Stomach (tissue), 9 donors: ENCODE data around the gene PAFAH1B1. TPM values are rescaled to one million over a fixed set of nuclear protein-coding genes. Genes with fewer than 3 reads are reported as not detected.
"Not testable (repeated sequence)": the region's sequence is repeated elsewhere in the genome, so short reads cannot be mapped to it uniquely, and the experiment has no call there.

Experiments
- DNase-seq, 2 donors: peaks; one replicate each; pipeline versions ENCODE4 v3.0.0 to v3.0.0-alpha.2; 2013 to 2019
- H3K27ac ChIP-seq, 5 donors: fragments of 200-600 bp in 4 of 5; sonication (generic) in 4 of 5; one replicate each; pipeline ENCODE4 v1.5.1; 2013 to 2019; ENCODE audit warnings: mild to moderate bottlenecking in 1 of 5, moderate library complexity in 1 of 5
- H3K27me3 ChIP-seq, 3 donors: fragments of 200-600 bp; sonication (generic); one replicate each; pipeline ENCODE4 v1.5.1; 2017 to 2019; ENCODE audit warnings: mixed run types in 1 of 3
- H3K36me3 ChIP-seq, 4 donors: fragments of 200-600 bp; sonication (generic); 1 replicate in 3 of 4; 2 replicates in 1 of 4; pipeline ENCODE4 v1.5.1; 2016 to 2019
- H3K4me1 ChIP-seq, 4 donors: fragments of 200-600 bp; sonication (generic); one replicate each; pipeline ENCODE4 v1.5.1; 2016 to 2019
- H3K4me3 ChIP-seq, 4 donors: fragments of 200-600 bp; sonication (generic) in 3 of 4; one replicate each; pipeline ENCODE4 v1.5.1; 2016 to 2019; ENCODE audit warnings: mild to moderate bottlenecking in 1 of 4
- H3K9me3 ChIP-seq, 4 donors: fragments of 200-600 bp; sonication (generic); one replicate each; pipeline ENCODE4 v1.5.1; 2016 to 2019
- EP300 ChIP-seq: sonication (generic); formaldehyde crosslinking; IDR thresholded peaks from one replicate; pipeline ENCODE4 v1.6.1; 2017; ENCODE audit warnings: antibody characterized with exemption
- POLR2A ChIP-seq, 4 donors: fragments of 450-650 bp; IDR thresholded peaks; one replicate each; pipeline ENCODE4 v1.6.1; 2016; ENCODE audit warnings: antibody characterized with exemption in 4 of 4, control low read depth in 2 of 4, mild to moderate bottlenecking in 1 of 4, moderate library complexity in 1 of 4
- POLR2AphosphoS5 ChIP-seq, 3 donors: sonication (generic); formaldehyde crosslinking; IDR thresholded peaks; one replicate each; pipeline ENCODE4 v1.6.1; 2016; ENCODE audit warnings: antibody characterized with exemption in 3 of 3
- WGBS, 5 donors: extraction: QIAGEN DNeasy Blood & Tissue Kit in 3 of 5; methylation state at CpG; one replicate each; pipeline versions ENCODE4 v1.1.5 to v1.1.7; 2013 to 2018; 5-methylcytosine and 5-hydroxymethylcytosine counted together
- intact Hi-C: fragments of 100-400 bp; cut with DNase I; formaldehyde crosslinking; loops from one replicate; pipeline ENCODE4 v1.15.1; 2023; ENCODE audit warnings: low total_unique reads
- polyA plus RNA-seq, 3 donors: library from polyadenylated mRNA; stranded (reverse); fragments of 200-250 nt; gene quantifications; one replicate each; pipeline ENCODE4 v1.2.3, GENCODE V29; 2013
- total RNA-seq, 5 donors: library from RNA; depleted of rRNA; stranded (reverse); fragments of >200 nt; gene quantifications; one replicate each; pipeline versions ENCODE4 v1.1.0 to v1.2.3, GENCODE V29; 2014 to 2016
- TF ChIP-seq, protein P1 (sequence below), 7 experiments: fragments of 450-650 bp in 4 of 7; fragments of 200-600 bp in 3 of 7; sonication (generic) in 3 of 7; IDR thresholded peaks; one replicate each; pipeline ENCODE4 v1.5.1; 2016 to 2019; ENCODE audit warnings: antibody characterized with exemption in 7 of 7, control low read depth in 2 of 7, mild to moderate bottlenecking in 1 of 7
- donor health status: healthy with polysubstance abuse.
- donor health status: Bipolar disorder and iron deficiency.
- donor health status: healthy.

The PAFAH1B1 gene
- total and polyA plus RNA-seq, 8 donors = 22.5 to 264 (median 50.7) TPM

- Histone ChIP-seq H3K27ac (no peak overlapping the region), H3K4me1 (peaks cover 24 to 95% (median 57%) of the 10 kb centered on the region in 4 donors), H3K4me3 (no peak overlapping the region), H3K36me3 (peaks cover 0 to 8% (median 0%) of the 10 kb centered on the region in 4 donors), H3K9me3 (no peaks in the 10 kb centered on the region), H3K27me3 (no peaks in the 10 kb centered on the region)
- no peak for DNase-seq
- 86 to 100% (median 92%) methylated on average over 7 to 17 of the region's 17 CpGs for WGBS, 5 donors
- TF ChIP-seq EP300 (no peak), POLR2AphosphoS5 (IDR thresholded peaks at IDR 0.05) (no peak), POLR2A (IDR thresholded peaks at IDR 0.05) (no peak)
- TF ChIP-seq, protein P1, sequence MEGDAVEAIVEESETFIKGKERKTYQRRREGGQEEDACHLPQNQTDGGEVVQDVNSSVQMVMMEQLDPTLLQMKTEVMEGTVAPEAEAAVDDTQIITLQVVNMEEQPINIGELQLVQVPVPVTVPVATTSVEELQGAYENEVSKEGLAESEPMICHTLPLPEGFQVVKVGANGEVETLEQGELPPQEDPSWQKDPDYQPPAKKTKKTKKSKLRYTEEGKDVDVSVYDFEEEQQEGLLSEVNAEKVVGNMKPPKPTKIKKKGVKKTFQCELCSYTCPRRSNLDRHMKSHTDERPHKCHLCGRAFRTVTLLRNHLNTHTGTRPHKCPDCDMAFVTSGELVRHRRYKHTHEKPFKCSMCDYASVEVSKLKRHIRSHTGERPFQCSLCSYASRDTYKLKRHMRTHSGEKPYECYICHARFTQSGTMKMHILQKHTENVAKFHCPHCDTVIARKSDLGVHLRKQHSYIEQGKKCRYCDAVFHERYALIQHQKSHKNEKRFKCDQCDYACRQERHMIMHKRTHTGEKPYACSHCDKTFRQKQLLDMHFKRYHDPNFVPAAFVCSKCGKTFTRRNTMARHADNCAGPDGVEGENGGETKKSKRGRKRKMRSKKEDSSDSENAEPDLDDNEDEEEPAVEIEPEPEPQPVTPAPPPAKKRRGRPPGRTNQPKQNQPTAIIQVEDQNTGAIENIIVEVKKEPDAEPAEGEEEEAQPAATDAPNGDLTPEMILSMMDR (IDR thresholded peaks at IDR 0.05) = no peak
- intact Hi-C loops = no loop called here
Measured at GRCh38 chr17:2613089-2613808, 19.8 kb downstream of the PAFAH1B1 start.

DNA sequence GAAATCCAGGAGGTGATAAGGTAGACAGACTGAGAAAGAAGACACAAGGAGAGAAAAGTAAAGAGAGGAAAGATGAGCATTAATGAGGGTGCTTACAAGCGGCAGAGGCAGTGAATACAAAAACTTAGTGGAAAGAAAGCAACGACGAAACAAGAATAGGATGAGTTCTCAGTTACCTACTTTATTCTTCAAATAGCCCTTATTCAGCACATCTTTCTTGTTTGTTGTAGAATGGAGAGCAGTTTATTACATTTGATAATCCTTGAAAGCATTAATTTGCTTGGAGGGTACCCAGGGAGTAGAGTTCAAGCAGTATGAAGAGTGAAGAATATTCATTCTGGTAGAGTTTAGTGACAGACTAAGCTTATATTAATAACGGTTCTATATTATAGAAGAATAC is 22.4 kb downstream of the PAFAH1B1 start:
- TF ChIP-seq POLR2AphosphoS5 (IDR thresholded peaks at IDR 0.05) (no peak), EP300 (no peak), POLR2A (IDR thresholded peaks at IDR 0.05) (no peak)
- TF ChIP-seq, protein P1 (IDR thresholded peaks at IDR 0.05) = no peak
- no peak for DNase-seq
- intact Hi-C loops = no loop called here
- Histone ChIP-seq H3K4me3 (no peak overlapping the region), H3K4me1 (peaks cover under 1 to 92% (median 43%) of the 10 kb centered on the region in 4 donors), H3K36me3 (peaks cover 0 to 8% (median 0%) of the 10 kb centered on the region in 4 donors), H3K9me3 (no peaks in the 10 kb centered on the region), H3K27ac (no peak overlapping the region), H3K27me3 (no peaks in the 10 kb centered on the region)
- 77 to 89% (median 86%) methylated on average over 4 of the region's 4 CpGs for WGBS, 5 donors

DNA sequence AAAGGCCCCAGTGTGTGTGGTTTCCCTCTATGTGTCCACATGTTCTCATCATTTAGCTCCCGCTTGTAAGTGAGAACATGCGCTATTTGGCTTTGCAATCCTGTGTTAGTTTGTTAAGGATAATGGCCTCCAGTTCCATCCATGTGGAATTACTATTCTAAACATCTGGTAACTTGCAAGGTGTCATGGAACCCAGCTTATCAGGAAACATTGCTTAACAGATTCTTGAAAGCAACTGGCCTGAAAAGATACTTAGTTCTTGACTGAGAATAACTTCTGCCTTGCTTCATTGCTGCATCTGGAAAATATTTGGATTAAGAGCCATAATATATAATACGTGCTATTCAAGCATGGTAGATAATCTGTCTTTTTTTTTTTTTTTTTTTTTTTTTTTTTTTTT is 27.8 kb downstream of the PAFAH1B1 start:
- Histone ChIP-seq H3K36me3 (peaks cover 0 to 15% (median 8%) of the 10 kb centered on the region in 4 donors), H3K27me3 (no peaks in the 10 kb centered on the region), H3K27ac (no peak overlapping the region), H3K9me3 (no peaks in the 10 kb centered on the region), H3K4me1 (peaks cover 0 to 96% (median 54%) of the 10 kb centered on the region in 4 donors), H3K4me3 (no peak overlapping the region)
- intact Hi-C loops = loop anchor here (10.0 kb wide), 1 partner anchor 54 kb away; no protein-coding TSS in a partner anchor
- no peak for DNase-seq
- WGBS, 5 donors = 87 to 94% (median 90%) methylated on average over 3 of the region's 3 CpGs
- TF ChIP-seq POLR2AphosphoS5 (IDR thresholded peaks at IDR 0.05) = no peak
- TF ChIP-seq POLR2A (IDR thresholded peaks at IDR 0.05) = no peak
- TF ChIP-seq, protein P1 (IDR thresholded peaks at IDR 0.05) = no peak
- TF ChIP-seq EP300 = no peak

DNA sequence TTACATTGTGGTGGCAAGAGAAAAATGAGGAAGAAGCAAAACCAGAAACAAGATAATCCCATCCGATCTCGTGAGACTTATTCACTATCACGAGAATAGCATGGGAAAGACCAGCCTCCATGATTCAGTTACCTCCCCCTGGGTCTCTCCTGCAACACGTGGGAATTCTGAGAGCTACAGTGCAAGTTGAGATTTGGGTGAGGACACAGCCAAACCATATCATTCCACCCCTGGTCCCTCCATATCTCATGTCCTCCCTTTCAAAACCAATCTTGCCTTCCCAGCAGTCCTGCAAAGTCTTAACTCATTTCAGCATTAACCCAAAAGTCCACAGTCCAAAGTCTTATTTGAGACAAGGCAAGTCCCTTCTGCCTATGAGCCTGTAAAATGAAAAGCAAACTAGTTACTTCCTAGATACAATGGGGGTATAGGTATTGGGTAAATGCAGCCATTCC is 28.5 kb downstream of the PAFAH1B1 start:
- H3K27me3 ChIP-seq, H3K9me3 ChIP-seq, H3K27ac ChIP-seq, DNase-seq, H3K4me3 ChIP-seq: not testable (repeated sequence)
- WGBS, 5 donors = 70 to 86% (median 74%) methylated on average over 4 of the region's 4 CpGs
- peaks cover 0 to 96% (median 54%) of the 10 kb centered on the region in 4 donors for H3K4me1 ChIP-seq
- intact Hi-C loops = loop anchor here (10.0 kb wide), 1 partner anchor 53 kb away; no protein-coding TSS in a partner anchor
- H3K36me3 ChIP-seq = peaks cover 0 to 15% (median 8%) of the 10 kb centered on the region in 4 donors

DNA sequence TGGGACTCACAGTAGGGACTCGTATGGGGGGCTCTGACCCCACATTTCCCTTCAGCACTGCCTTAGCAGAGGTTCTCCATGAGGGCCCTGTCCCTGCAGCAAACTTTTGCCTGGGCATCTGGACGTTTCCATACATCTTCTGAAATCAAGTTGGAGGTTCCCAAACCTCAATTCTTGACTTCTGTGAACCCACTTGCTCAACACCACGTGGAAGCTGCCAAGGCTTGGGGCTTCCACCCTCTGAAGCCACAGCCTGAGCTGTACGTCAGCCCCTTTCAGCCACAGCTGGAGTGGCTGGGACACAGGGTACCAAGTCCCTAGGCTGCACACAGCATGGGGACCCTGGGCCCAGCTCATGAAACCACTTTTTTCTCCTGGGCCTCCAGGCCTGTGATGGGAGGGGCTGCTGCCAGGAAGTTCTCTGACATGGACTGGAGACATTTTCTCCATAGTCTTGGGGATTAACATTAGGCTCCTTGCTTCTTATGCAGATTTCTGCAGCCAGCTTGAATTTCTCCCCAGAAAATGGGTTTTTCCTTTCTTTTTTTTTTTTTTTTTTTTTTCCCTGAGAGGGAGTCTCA is 29.4 kb downstream of the PAFAH1B1 start:
- peaks cover 4 to 92% (median 51%) of the 10 kb centered on the region in 4 donors for H3K4me1 ChIP-seq
- not testable (repeated sequence) for H3K27ac ChIP-seq, H3K4me3 ChIP-seq, H3K9me3 ChIP-seq, DNase-seq, H3K27me3 ChIP-seq
- WGBS, 5 donors = 72 to 90% (median 86%) methylated on average over 4 of the region's 4 CpGs
- intact Hi-C loops = loop anchor here (10.0 kb wide), 1 partner anchor 52 kb away; no protein-coding TSS in a partner anchor
- H3K36me3 ChIP-seq = peaks cover 0 to 15% (median 8%) of the 10 kb centered on the region in 4 donors
